ENCODE data around the gene GGA1. TPM values are rescaled to one million over a fixed set of nuclear protein-coding genes. Genes with fewer than 3 reads are reported as not detected.

GGA1 gene
- total and polyA plus RNA-seq, 9 of the 15 experiments (the other 6 are each of a cell fraction or from before 2014, with no cell fraction given) = 1.5 to 69.5 (median 31.6) TPM

DNA sequence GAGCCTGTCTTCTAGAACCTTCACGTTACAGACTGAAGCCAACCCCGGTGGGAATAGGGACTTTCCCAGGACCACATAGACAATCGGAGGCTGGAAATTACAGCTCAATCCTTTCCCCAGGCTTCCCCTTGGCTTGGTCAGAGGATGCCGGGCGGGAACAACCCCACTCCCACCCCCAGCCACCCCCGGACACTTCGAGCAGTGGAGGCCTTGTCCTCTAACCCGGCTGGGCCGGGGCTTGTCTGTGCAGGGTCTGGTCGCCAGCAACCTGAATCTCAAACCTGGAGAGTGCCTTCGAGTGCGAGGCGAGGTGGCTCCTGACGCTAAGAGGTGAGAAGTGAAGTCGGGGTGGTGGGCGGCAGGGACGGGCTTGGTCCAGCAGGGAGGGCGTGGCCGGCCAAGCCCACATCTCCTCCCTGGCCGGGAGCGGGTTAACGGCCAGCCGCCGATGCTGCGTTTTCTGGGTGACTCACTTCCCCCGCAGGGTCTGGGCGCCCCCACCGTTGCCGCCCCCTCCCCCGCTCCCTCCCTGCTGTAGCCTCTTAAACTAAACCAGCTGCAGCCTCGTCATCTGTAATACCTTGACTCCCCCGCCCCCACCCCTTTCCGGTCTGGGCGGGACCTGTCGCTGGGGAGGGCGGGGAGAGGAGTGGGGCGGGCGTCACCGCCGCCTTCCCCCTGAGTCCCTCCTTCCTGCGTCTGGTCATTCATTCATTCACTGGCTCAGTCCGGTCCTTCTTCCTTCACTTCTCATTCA, 68.3 kb downstream of the GGA1 start (continued):
- TF ChIP-seq, protein P1, sequence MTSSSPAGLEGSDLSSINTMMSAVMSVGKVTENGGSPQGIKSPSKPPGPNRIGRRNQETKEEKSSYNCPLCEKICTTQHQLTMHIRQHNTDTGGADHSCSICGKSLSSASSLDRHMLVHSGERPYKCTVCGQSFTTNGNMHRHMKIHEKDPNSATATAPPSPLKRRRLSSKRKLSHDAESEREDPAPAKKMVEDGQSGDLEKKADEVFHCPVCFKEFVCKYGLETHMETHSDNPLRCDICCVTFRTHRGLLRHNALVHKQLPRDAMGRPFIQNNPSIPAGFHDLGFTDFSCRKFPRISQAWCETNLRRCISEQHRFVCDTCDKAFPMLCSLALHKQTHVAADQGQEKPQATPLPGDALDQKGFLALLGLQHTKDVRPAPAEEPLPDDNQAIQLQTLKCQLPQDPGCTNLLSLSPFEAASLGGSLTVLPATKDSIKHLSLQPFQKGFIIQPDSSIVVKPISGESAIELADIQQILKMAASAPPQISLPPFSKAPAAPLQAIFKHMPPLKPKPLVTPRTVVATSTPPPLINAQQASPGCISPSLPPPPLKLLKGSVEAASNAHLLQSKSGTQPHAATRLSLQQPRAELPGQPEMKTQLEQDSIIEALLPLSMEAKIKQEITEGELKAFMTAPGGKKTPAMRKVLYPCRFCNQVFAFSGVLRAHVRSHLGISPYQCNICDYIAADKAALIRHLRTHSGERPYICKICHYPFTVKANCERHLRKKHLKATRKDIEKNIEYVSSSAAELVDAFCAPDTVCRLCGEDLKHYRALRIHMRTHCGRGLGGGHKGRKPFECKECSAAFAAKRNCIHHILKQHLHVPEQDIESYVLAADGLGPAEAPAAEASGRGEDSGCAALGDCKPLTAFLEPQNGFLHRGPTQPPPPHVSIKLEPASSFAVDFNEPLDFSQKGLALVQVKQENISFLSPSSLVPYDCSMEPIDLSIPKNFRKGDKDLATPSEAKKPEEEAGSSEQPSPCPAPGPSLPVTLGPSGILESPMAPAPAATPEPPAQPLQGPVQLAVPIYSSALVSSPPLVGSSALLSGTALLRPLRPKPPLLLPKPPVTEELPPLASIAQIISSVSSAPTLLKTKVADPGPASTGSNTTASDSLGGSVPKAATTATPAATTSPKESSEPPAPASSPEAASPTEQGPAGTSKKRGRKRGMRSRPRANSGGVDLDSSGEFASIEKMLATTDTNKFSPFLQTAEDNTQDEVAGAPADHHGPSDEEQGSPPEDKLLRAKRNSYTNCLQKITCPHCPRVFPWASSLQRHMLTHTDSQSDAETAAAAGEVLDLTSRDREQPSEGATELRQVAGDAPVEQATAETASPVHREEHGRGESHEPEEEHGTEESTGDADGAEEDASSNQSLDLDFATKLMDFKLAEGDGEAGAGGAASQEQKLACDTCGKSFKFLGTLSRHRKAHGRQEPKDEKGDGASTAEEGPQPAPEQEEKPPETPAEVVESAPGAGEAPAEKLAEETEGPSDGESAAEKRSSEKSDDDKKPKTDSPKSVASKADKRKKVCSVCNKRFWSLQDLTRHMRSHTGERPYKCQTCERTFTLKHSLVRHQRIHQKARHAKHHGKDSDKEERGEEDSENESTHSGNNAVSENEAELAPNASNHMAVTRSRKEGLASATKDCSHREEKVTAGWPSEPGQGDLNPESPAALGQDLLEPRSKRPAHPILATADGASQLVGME (CRISPR knock-in tag; IDR thresholded peaks at IDR 0.05) = no peak
- TF ChIP-seq SMARCE1 (IDR thresholded peaks at IDR 0.05) = peak; percentile 51; the same call in 1 of the 2 replicates
- no peak for TF ChIP-seq POU5F1 (IDR thresholded peaks at IDR 0.05; ENCODE audit: borderline replicate concordance, low read depth, low read length, partially characterized antibody)
- TF ChIP-seq ETS2 (tag; IDR thresholded peaks at IDR 0.05; ENCODE audit: borderline replicate concordance, poor library complexity, severe bottlenecking) = no peak
- TF ChIP-seq ZKSCAN1 (IDR thresholded peaks at IDR 0.05; ENCODE audit: low read depth, low read length) = no peak
- TF ChIP-seq, protein P2, sequence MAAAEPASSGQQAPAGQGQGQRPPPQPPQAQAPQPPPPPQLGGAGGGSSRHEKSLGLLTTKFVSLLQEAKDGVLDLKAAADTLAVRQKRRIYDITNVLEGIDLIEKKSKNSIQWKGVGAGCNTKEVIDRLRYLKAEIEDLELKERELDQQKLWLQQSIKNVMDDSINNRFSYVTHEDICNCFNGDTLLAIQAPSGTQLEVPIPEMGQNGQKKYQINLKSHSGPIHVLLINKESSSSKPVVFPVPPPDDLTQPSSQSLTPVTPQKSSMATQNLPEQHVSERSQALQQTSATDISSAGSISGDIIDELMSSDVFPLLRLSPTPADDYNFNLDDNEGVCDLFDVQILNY (CRISPR knock-in tag; IDR thresholded peaks at IDR 0.05) = no peak
- no peak for TF ChIP-seq ZNF165 (CRISPR knock-in tag; IDR thresholded peaks at IDR 0.05; ENCODE audit: borderline replicate concordance)
- TF ChIP-seq POLR2B (IDR thresholded peaks at IDR 0.05; ENCODE audit: low read depth, partially characterized antibody) = no peak
- TF ChIP-seq ARHGAP35 (IDR thresholded peaks at IDR 0.05; ENCODE audit: partially characterized antibody) = no peak
- TF ChIP-seq ZNF282 (CRISPR knock-in tag; IDR thresholded peaks at IDR 0.05) = no peak
- TF ChIP-seq, protein P3, sequence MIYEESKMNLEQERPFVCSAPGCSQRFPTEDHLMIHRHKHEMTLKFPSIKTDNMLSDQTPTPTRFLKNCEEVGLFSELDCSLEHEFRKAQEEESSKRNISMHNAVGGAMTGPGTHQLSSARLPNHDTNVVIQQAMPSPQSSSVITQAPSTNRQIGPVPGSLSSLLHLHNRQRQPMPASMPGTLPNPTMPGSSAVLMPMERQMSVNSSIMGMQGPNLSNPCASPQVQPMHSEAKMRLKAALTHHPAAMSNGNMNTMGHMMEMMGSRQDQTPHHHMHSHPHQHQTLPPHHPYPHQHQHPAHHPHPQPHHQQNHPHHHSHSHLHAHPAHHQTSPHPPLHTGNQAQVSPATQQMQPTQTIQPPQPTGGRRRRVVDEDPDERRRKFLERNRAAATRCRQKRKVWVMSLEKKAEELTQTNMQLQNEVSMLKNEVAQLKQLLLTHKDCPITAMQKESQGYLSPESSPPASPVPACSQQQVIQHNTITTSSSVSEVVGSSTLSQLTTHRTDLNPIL (CRISPR knock-in tag; IDR thresholded peaks at IDR 0.05) = no peak
- no peak for TF ChIP-seq ZC3H8 (IDR thresholded peaks at IDR 0.05)
- no peak for TF ChIP-seq NFXL1 (CRISPR knock-in tag; IDR thresholded peaks at IDR 0.05)
- TF ChIP-seq NELFE (IDR thresholded peaks at IDR 0.05; ENCODE audit: insufficient read depth, insufficient read length) = no peak
- TF ChIP-seq RB1 (IDR thresholded peaks at IDR 0.05; ENCODE audit: low read depth) = no peak
- no peak for TF ChIP-seq PTTG1 (tag; IDR thresholded peaks at IDR 0.05; ENCODE audit: low read depth)
- no peak for TF ChIP-seq ZBTB8A (IDR thresholded peaks at IDR 0.05; ENCODE audit: partially characterized antibody)
- no peak for TF ChIP-seq MEF2D (tag; conservative IDR thresholded peaks at IDR 0.05; ENCODE audit: low read depth)
- TF ChIP-seq SMC3 (conservative IDR thresholded peaks at IDR 0.05; ENCODE audit: insufficient read depth, low read depth, low read length) = no peak
- TF ChIP-seq HSF4 (CRISPR knock-in tag; IDR thresholded peaks at IDR 0.05; ENCODE audit: borderline replicate concordance) = no peak
- no peak for TF ChIP-seq DIDO1 (tag; IDR thresholded peaks at IDR 0.05; ENCODE audit: low read depth)

All from K562 (cell line).